ENCODE data around the gene C1orf52. TPM values are rescaled to one million over a fixed set of nuclear protein-coding genes. Genes with fewer than 3 reads are reported as not detected.
"Not testable (repeated sequence)": the region's sequence is repeated elsewhere in the genome, so short reads cannot be mapped to it uniquely, and the experiment has no call there.

C1orf52 gene
- polyA plus RNA-seq, 4 donors, result 42.7 to 45.1 (median 44.3) TPM

GRCh38 chr1:85279458-85280080 is 20.1 kb upstream of the C1orf52 start:
- no peak for DNase-seq (ENCODE audit: low read depth in 4 of 4, low spot score in 3 of 4)

- DNase-seq (ENCODE audit: low read depth in 4 of 4, low spot score in 3 of 4), result no peak
Observed at GRCh38 chr1:85278853-85279314, 19.4 kb upstream of the C1orf52 start.

- DNase-seq (ENCODE audit: low read depth in 4 of 4, low spot score in 3 of 4), result no peak
Observed at GRCh38 chr1:85277802-85278201, 18.3 kb upstream of the C1orf52 start.

GRCh38 chr1:85276978-85277639 is 17.6 kb upstream of the C1orf52 start:
- DNase-seq (ENCODE audit: low read depth in 4 of 4, low spot score in 3 of 4), result no peak

- peak; percentile 94 to 97 (median 95) for DNase-seq (ENCODE audit: low read depth in 4 of 4, low spot score in 3 of 4)
Observed at GRCh38 chr1:85276215-85276977, 16.9 kb upstream of the C1orf52 start, which contains the start of gene BCL10. Gene BCL10 (minus strand): TSS chr1:85276632. CDS start chr1:85276352, 280 bp downstream.

GRCh38 chr1:85275701-85276214 is 16.3 kb upstream of the C1orf52 start:
- DNase-seq (ENCODE audit: low read depth in 4 of 4, low spot score in 3 of 4), result no peak

- DNase-seq (ENCODE audit: low read depth in 4 of 4, low spot score in 3 of 4), result no peak
Observed at GRCh38 chr1:85274969-85275453, 15.5 kb upstream of the C1orf52 start.

GRCh38 chr1:85273397-85273796 is 13.9 kb upstream of the C1orf52 start:
- DNase-seq (ENCODE audit: low read depth in 4 of 4, low spot score in 3 of 4), result no peak

GRCh38 chr1:85268801-85269585 is 9.5 kb upstream of the C1orf52 start:
- DNase-seq (ENCODE audit: low read depth in 4 of 4, low spot score in 3 of 4), result no peak

GRCh38 chr1:85267313-85267712 is 7.9 kb upstream of the C1orf52 start:
- no peak for DNase-seq (ENCODE audit: low read depth in 4 of 4, low spot score in 3 of 4)

- no peak for DNase-seq (ENCODE audit: low read depth in 4 of 4, low spot score in 3 of 4)
Observed at GRCh38 chr1:85264150-85264549, 4.7 kb upstream of the C1orf52 start.

- no peak for DNase-seq (ENCODE audit: low read depth in 4 of 4, low spot score in 3 of 4)
Observed at GRCh38 chr1:85262985-85263384, 3.5 kb upstream of the C1orf52 start.

GRCh38 chr1:85259912-85260274 is 431 bp upstream of the C1orf52 start:
- no peak for DNase-seq (ENCODE audit: low read depth in 4 of 4, low spot score in 3 of 4)

- no peak for DNase-seq (ENCODE audit: low read depth in 4 of 4, low spot score in 3 of 4)
Observed at GRCh38 chr1:85258536-85259117, 835 bp downstream of the C1orf52 start.

GRCh38 chr1:85249042-85249441 is 10.4 kb downstream of the C1orf52 start:
- not testable (repeated sequence) for DNase-seq (ENCODE audit: low read depth in 4 of 4, low spot score in 3 of 4)

- no peak for DNase-seq (ENCODE audit: low read depth in 4 of 4, low spot score in 3 of 4)
Observed at GRCh38 chr1:85245891-85246290, 13.6 kb downstream of the C1orf52 start.

GRCh38 chr1:85245456-85245855 is 14.0 kb downstream of the C1orf52 start:
- no peak for DNase-seq (ENCODE audit: low read depth in 4 of 4, low spot score in 3 of 4)

- no peak for DNase-seq (ENCODE audit: low read depth in 4 of 4, low spot score in 3 of 4)
Observed at GRCh38 chr1:85244271-85245061, 15.0 kb downstream of the C1orf52 start.

- no peak for DNase-seq (ENCODE audit: low read depth in 4 of 4, low spot score in 3 of 4)
Observed at GRCh38 chr1:85243372-85243771, 16.1 kb downstream of the C1orf52 start.
